Measurements from ENCODE around the gene CTU2. TPM values are rescaled to one million over a fixed set of nuclear protein-coding genes. Genes with fewer than 3 reads are reported as not detected.
A peak's percentile ranks its signal among the peaks of the same experiment; 100 is the strongest.

Gene CTU2
- total RNA-seq, 2 experiments from 2014 or later, result 37.1 to 37.8 TPM

GRCh38 chr16:88705076-88705684 is 1.1 kb upstream of the CTU2 start:
- H3K27me3 Mint-ChIP-seq, result no peaks in the 10 kb centered on the region
- no peak for TF ChIP-seq CTCF (IDR thresholded peaks at IDR 0.05)
- ChIA-PET CTCF (interaction anchor here (0.9 to 4.2 kb wide), 7 partner anchors 20 to 152 kb away, joined by 3 to 16 read pairs (median 4); partner anchors contain the start of genes GALNS, SNAI3 and TRAPPC2L), POLR2A (interaction anchor here (0.8 to 8.0 kb wide), 10 partner anchors 13 to 253 kb away, joined by 3 to 61 read pairs (median 4); partner anchors contain the start of gene SNAI3)
- DNase-seq (peak; percentile 57), ATAC-seq (no peak)
- intact Hi-C loops (cut with micrococcal nuclease), result no loop called here
- peak overlapping the region; percentile 92 for H3K27ac Mint-ChIP-seq
- H3K9me3 Mint-ChIP-seq, result no peaks in the 10 kb centered on the region
- H3K4me3 Mint-ChIP-seq, result peak overlapping the region; percentile 94
- H3K4me1 Mint-ChIP-seq (ENCODE audit: low read depth), result peaks cover 41% of the 10 kb centered on the region
- peaks cover 22% of the 10 kb centered on the region for H3K36me3 Mint-ChIP-seq (ENCODE audit: low read depth)

- ATAC-seq (no peak), DNase-seq (peak; percentile 19)
- Mint-ChIP-seq H3K27me3 (no peaks in the 10 kb centered on the region), H3K27ac (peak overlapping the region; percentile 92), H3K4me3 (peak overlapping the region; percentile 94), H3K4me1 (ENCODE audit: low read depth) (peaks cover 35% of the 10 kb centered on the region), H3K36me3 (ENCODE audit: low read depth) (peaks cover 20% of the 10 kb centered on the region), H3K9me3 (no peaks in the 10 kb centered on the region)
- intact Hi-C loops (cut with micrococcal nuclease), result no loop called here
- POLR2A ChIA-PET, result interaction anchor here (0.8 to 8.0 kb wide), 11 partner anchors 11 to 254 kb away, joined by 3 to 61 read pairs (median 5); partner anchors contain the start of gene SNAI3
- TF ChIP-seq CTCF (IDR thresholded peaks at IDR 0.05), result no peak
- CTCF ChIA-PET, result interaction anchor here (0.9 to 4.2 kb wide), 5 partner anchors 20 to 135 kb away, joined by 3 to 16 read pairs (median 4); partner anchors contain the start of gene SNAI3
Observed at GRCh38 chr16:88705801-88706228, 488 bp upstream of the CTU2 start.

- intact Hi-C loops (cut with micrococcal nuclease), result no loop called here
- H3K27me3 Mint-ChIP-seq, result no peaks in the 10 kb centered on the region
- ATAC-seq, result no peak
- peaks cover 28% of the 10 kb centered on the region for H3K4me1 Mint-ChIP-seq (ENCODE audit: low read depth)
- CTCF ChIA-PET, result interaction anchor here (0.8 to 1.9 kb wide), 4 partner anchors 10 to 36 kb away, joined by 3 to 9 read pairs (median 4); no protein-coding TSS in a partner anchor
- no peaks in the 10 kb centered on the region for H3K9me3 Mint-ChIP-seq
- no peak for TF ChIP-seq CTCF (IDR thresholded peaks at IDR 0.05)
- peaks cover 12% of the 10 kb centered on the region for H3K36me3 Mint-ChIP-seq (ENCODE audit: low read depth)
- peak overlapping the region; percentile 77 for H3K27ac Mint-ChIP-seq
- peak overlapping the region; percentile 88 for H3K4me3 Mint-ChIP-seq
- POLR2A ChIA-PET, result interaction anchor here (0.6 to 8.0 kb wide), 14 partner anchors 8 to 105 kb away, joined by 3 to 61 read pairs (median 4); partner anchors contain the start of genes APRT and SNAI3
- DNase-seq, result no peak
Observed at GRCh38 chr16:88706965-88707826, 893 bp downstream of the CTU2 start.

- no peak for TF ChIP-seq CTCF (IDR thresholded peaks at IDR 0.05)
- Mint-ChIP-seq H3K4me3 (no peak overlapping the region), H3K36me3 (ENCODE audit: low read depth) (peaks cover 2% of the 10 kb centered on the region), H3K27ac (no peak overlapping the region), H3K27me3 (no peaks in the 10 kb centered on the region), H3K9me3 (no peaks in the 10 kb centered on the region), H3K4me1 (ENCODE audit: low read depth) (peaks cover 10% of the 10 kb centered on the region)
- intact Hi-C loops (cut with micrococcal nuclease), result no loop called here
- DNase-seq (no peak), ATAC-seq (no peak)
- ChIA-PET POLR2A (interaction anchor here (1.2 kb wide), 2 partner anchors 9 to 92 kb away, joined by 3 read pairs; no protein-coding TSS in a partner anchor), CTCF (no interaction called here)
Observed at GRCh38 chr16:88710556-88710955, 4.3 kb downstream of the CTU2 start.
